ENCODE data around the gene GPR15. TPM values are rescaled to one million over a fixed set of nuclear protein-coding genes. Genes with fewer than 3 reads are reported as not detected.
"Not testable (repeated sequence)": the region's sequence is repeated elsewhere in the genome, so short reads cannot be mapped to it uniquely, and the experiment has no call there.

GPR15 gene
- polyA plus RNA-seq, 3 donors = not detected

GRCh38 chr3:98557324-98558010, 25.7 kb downstream of the GPR15 start:
- DNase-seq = no peak

GRCh38 chr3:98558100-98558827, 26.5 kb downstream of the GPR15 start:
- no peak for DNase-seq

- DNase-seq = not testable (repeated sequence)
These were observed 28.0 kb downstream of the GPR15 start for GRCh38 chr3:98559769-98560168.

GRCh38 chr3:98560911-98561310, 29.1 kb downstream of the GPR15 start:
- DNase-seq = no peak

GRCh38 chr3:98561727-98562521, 30.1 kb downstream of the GPR15 start:
- no peak for DNase-seq

- DNase-seq = no peak
These were observed 32.0 kb downstream of the GPR15 start for GRCh38 chr3:98563661-98564281.

GRCh38 chr3:98564282-98565005, 32.7 kb downstream of the GPR15 start:
- no peak for DNase-seq

GRCh38 chr3:98565237-98565643, 33.5 kb downstream of the GPR15 start:
- DNase-seq = no peak

GRCh38 chr3:98565843-98566242, 34.1 kb downstream of the GPR15 start:
- DNase-seq = no peak

GRCh38 chr3:98567666-98568270, 36.0 kb downstream of the GPR15 start:
- no peak for DNase-seq

- no peak for DNase-seq
These were observed 36.6 kb downstream of the GPR15 start for GRCh38 chr3:98568402-98568801.

- no peak for DNase-seq
These were observed 41.5 kb downstream of the GPR15 start for GRCh38 chr3:98573181-98573728.

GRCh38 chr3:98574132-98574531, 42.4 kb downstream of the GPR15 start:
- DNase-seq = no peak

- no peak for DNase-seq
These were observed 45.6 kb downstream of the GPR15 start for GRCh38 chr3:98577178-98577895.

GRCh38 chr3:98580401-98581386, 48.9 kb downstream of the GPR15 start:
- DNase-seq = no peak

GRCh38 chr3:98581474-98581873, 49.7 kb downstream of the GPR15 start:
- DNase-seq = no peak

- no peak for DNase-seq
These were observed 50.3 kb downstream of the GPR15 start for GRCh38 chr3:98582042-98582441.

- DNase-seq = no peak
These were observed 52.0 kb downstream of the GPR15 start for GRCh38 chr3:98583766-98584165.

All from renal pelvis (tissue), 4 donors.